SK-N-SH treated with all-trans-retinoic acid at 6 μM for 48 hours (cell line): ENCODE results near the gene CCNL2.

Experiments used
- GLIS3 ChIP-seq: fragments of 250-450 bp; sonication (Bioruptor Pico); IDR thresholded peaks from 2 replicates; pipeline ENCODE4 v1.5.0; 2020; ENCODE audit warnings: mild to moderate bottlenecking, moderate library complexity
- PATZ1 ChIP-seq: fragments of 250-450 bp; sonication (Bioruptor Pico); IDR thresholded peaks from 2 replicates; pipeline ENCODE4 v1.8.0; 2020; ENCODE audit warnings: mild to moderate bottlenecking, moderate library complexity, borderline replicate concordance
- TOX ChIP-seq: fragments of 250-450 bp; sonication (Bioruptor Pico); IDR thresholded peaks from 2 replicates; pipeline ENCODE4 v1.8.0; 2021; ENCODE audit warnings: mild to moderate bottlenecking, moderate library complexity, borderline replicate concordance
- ZC3H10 ChIP-seq: fragments of 250-450 bp; sonication (Bioruptor Pico); IDR thresholded peaks from 2 replicates; pipeline ENCODE4 v1.5.1; 2021; ENCODE audit warnings: mild to moderate bottlenecking, moderate library complexity
- ZNF565 ChIP-seq: fragments of 450-650 bp; formaldehyde crosslinking; conservative IDR thresholded peaks from 2 replicates; pipeline ENCODE4 v1.5.0; 2020; ENCODE audit warnings: low read depth, mild to moderate bottlenecking, moderate library complexity

- TF ChIP-seq ZC3H10 (CRISPR knock-in tag) (no peak), ZNF565 (CRISPR knock-in tag) (no peak), GLIS3 (CRISPR knock-in tag) (no peak), PATZ1 (CRISPR knock-in tag) (no peak), TOX (no peak)
These were observed 51.3 kb downstream of the CCNL2 start for GRCh38 chr1:1347663-1348419.
